DMS153 (cell line): ENCODE data around the gene NUDT2.

Source experiments
- DNase-seq: peaks from one replicate; lab custom pipeline; 2025; lab: John Stamatoyannopoulos, UW

Gene NUDT2

GRCh38 chr9:34385561-34386230 is 56.3 kb downstream of the NUDT2 start:
- DNase-seq = no peak

GRCh38 chr9:34386656-34387055 is 57.3 kb downstream of the NUDT2 start:
- no peak for DNase-seq

- DNase-seq = no peak
Observed at GRCh38 chr9:34387239-34387638, 57.9 kb downstream of the NUDT2 start.

GRCh38 chr9:34392511-34392910 is 63.1 kb downstream of the NUDT2 start:
- no peak for DNase-seq
